Kidney (tissue), 14 donors: ENCODE results near the gene ITGA3. TPM values are rescaled to one million over a fixed set of nuclear protein-coding genes. Genes with fewer than 3 reads are reported as not detected.

Experiments used
- DNase-seq, 5 donors: peaks; one replicate each; pipeline ENCODE4 v3.0.0-alpha.2; 2013 to 2020
- FAIRE-seq: peaks from 2 replicates; lab custom pipeline; 2012; peaks lifted over from hg19 to GRCh38; lab: Jason Lieb, UNC
- H3K27ac ChIP-seq, 2 donors: one replicate each; pipeline ENCODE4 v1.7.0; 2013; ENCODE audit warnings: low read depth in 2 of 2, low read length in 2 of 2, inconsistent platforms in 1 of 2
- H3K27me3 ChIP-seq: one replicate; pipeline ENCODE4 v1.7.1; 2013; ENCODE audit warnings: low read length, inconsistent platforms; ENCODE audit not compliant: control insufficient read depth, insufficient read depth
- H3K36me3 ChIP-seq, 3 donors: one replicate each; pipeline versions ENCODE4 v1.7.0 to v1.7.1; 2013; ENCODE audit warnings: low read length in 3 of 3, control low read depth in 1 of 3, inconsistent platforms in 1 of 3; ENCODE audit not compliant: insufficient read depth in 3 of 3, control insufficient read depth in 2 of 3
- H3K4me1 ChIP-seq, 3 donors: one replicate each; pipeline versions ENCODE4 v1.7.0 to v1.7.1; 2013; ENCODE audit warnings: low read length in 3 of 3, inconsistent platforms in 1 of 3, low read depth in 1 of 3; ENCODE audit not compliant: control insufficient read depth in 2 of 3, insufficient read depth in 2 of 3
- H3K4me3 ChIP-seq, 3 donors: one replicate each; pipeline versions ENCODE4 v1.7.0 to v1.8.1; 2013; ENCODE audit warnings: low read length in 3 of 3, control low read depth in 1 of 3, inconsistent platforms in 1 of 3
- H3K9ac ChIP-seq, 3 donors: one replicate each; pipeline versions ENCODE4 v1.7.0 to v1.7.1; 2013; ENCODE audit warnings: low read length in 3 of 3, control low read depth in 1 of 3, inconsistent platforms in 1 of 3
- H3K9me3 ChIP-seq, 3 donors: one replicate each; pipeline versions ENCODE4 v1.7.0 to v1.7.1; 2013; ENCODE audit warnings: low read length in 3 of 3, control low read depth in 1 of 3, inconsistent platforms in 1 of 3; ENCODE audit not compliant: control insufficient read depth in 2 of 3, insufficient read depth in 1 of 3
- CTCF ChIP-seq: IDR thresholded peaks from 3 replicates; pipeline ENCODE4 v1.5.1; 2012; ENCODE audit warnings: mild to moderate bottlenecking, moderate library complexity, borderline replicate concordance; ENCODE audit not compliant: insufficient read depth; ENCODE audit errors: extremely low read depth
- intact Hi-C: fragments of 100-400 bp; cut with DNase I; formaldehyde crosslinking; loops from one replicate; pipeline ENCODE4 v1.11.1; 2022
- polyA plus RNA-seq: library from polyadenylated mRNA; stranded (reverse); fragments of 350-450 nt; fragmentation: Illumina TruSeq; extraction: RNeasy Lipid Tissue Mini Kit (QIAGEN cat#74804); gene quantifications from one replicate; pipeline ENCODE4 v1.2.3, GENCODE V29; 2014; ENCODE audit warnings: low read depth, low replicate concordance; ENCODE audit not compliant: insufficient read depth
- total RNA-seq: library from RNA; stranded (reverse); fragmentation: NEBNext Ultra II Directional; extraction: Animal tissue kit (Norgen Biotek cat#: 25700); gene quantifications from one replicate; pipeline ENCODE4 v1.2.1, GENCODE V29; 2021
- donor health status: control.
- donor health status: control.
- donor health status: control.
- donor health status: control.
- donor health status: control.
- donor health status: DM: yes; HTN: yes; CAD: no.
- donor health status: Normal renal cell carcinoma (clear cell type).

Gene ITGA3
- total and polyA plus RNA-seq, 2 donors from 2014 or later = 117 to 367 TPM

- no peak for TF ChIP-seq CTCF
- Histone ChIP-seq H3K4me1 (peaks cover 10 to 46% (median 42%) of the 10 kb centered on the region in 3 donors), H3K4me3 (peak overlapping the region; percentile 69 to 81 (median 77)), H3K27ac (peak overlapping the region; percentile 91 to 94), H3K9ac (peak overlapping the region; percentile 66 to 96 (median 81)), H3K36me3 (no peaks in the 10 kb centered on the region), H3K27me3 (no peaks in the 10 kb centered on the region), H3K9me3 (no peaks in the 10 kb centered on the region)
- intact Hi-C loops = no loop called here
- FAIRE-seq (no peak), DNase-seq (peak; percentile 49 to 92 (median 69))
Observed at GRCh38 chr17:50055055-50055425, 870 bp upstream of the ITGA3 start.

- Histone ChIP-seq H3K9ac (peak overlapping the region; percentile 6 to 82 (median 28)), H3K4me1 (peaks cover 10 to 53% (median 52%) of the 10 kb centered on the region in 3 donors), H3K4me3 (peak overlapping the region; percentile 56 to 81 (median 59)), H3K9me3 (no peaks in the 10 kb centered on the region), H3K27me3 (no peaks in the 10 kb centered on the region), H3K36me3 (no peaks in the 10 kb centered on the region), H3K27ac (peak overlapping the region; percentile 91 to 94)
- no peak for FAIRE-seq
- TF ChIP-seq CTCF = peak; percentile 47
- intact Hi-C loops = no loop called here
- DNase-seq = peak; percentile 87 to 90 (median 88)
Observed at GRCh38 chr17:50056217-50056960, 479 bp downstream of the ITGA3 start.

- DNase-seq (peak in 1 of 5 donors; percentile 74), FAIRE-seq (no peak)
- Histone ChIP-seq H3K4me1 (peaks cover 9 to 57% (median 53%) of the 10 kb centered on the region in 3 donors), H3K27ac (peak overlapping the region; percentile 91 to 94), H3K9me3 (no peaks in the 10 kb centered on the region), H3K4me3 (peak overlapping the region; percentile 56 to 81 (median 59)), H3K27me3 (no peaks in the 10 kb centered on the region), H3K36me3 (no peaks in the 10 kb centered on the region), H3K9ac (peak overlapping the region; percentile 15 to 82 (median 28))
- intact Hi-C loops = no loop called here
- no peak for TF ChIP-seq CTCF
Observed at GRCh38 chr17:50056961-50057330, 1.0 kb downstream of the ITGA3 start.
